ENCODE results near the gene LHPP.

GRCh38 chr10:124579011-124579399, 117.4 kb downstream of the LHPP start:
- TF ChIP-seq CTCF (IDR thresholded peaks at IDR 0.05) (no peak), POLR2A (IDR thresholded peaks at IDR 0.05) (no peak)

Measured in heart left ventricle (tissue), 13 donors.